PC-9 (cell line): Measurements from ENCODE around the gene SLC22A2. TPM values are rescaled to one million over a fixed set of nuclear protein-coding genes. Genes with fewer than 3 reads are reported as not detected.
"Not testable (repeated sequence)": the region's sequence is repeated elsewhere in the genome, so short reads cannot be mapped to it uniquely, and the experiment has no call there.

Source experiments
- BruUV-seq: library from RNA; stranded (reverse); fragments of 400-500 nt; replicated peaks from 2 replicates; lab custom pipeline; 2021; lab: Mats Ljungman, UMichigan
- CTCF ChIA-PET: fragments of 300-600 bp; sonication (Branson Sonifier 250); formaldehyde crosslinking; loops from one replicate; lab custom pipeline; 2022; ENCODE audit warnings: antibody characterized with exemption; lab: Charles Lee
- POLR2A ChIA-PET: fragments of 300-600 bp; sonication (Branson Sonifier 250); formaldehyde crosslinking; loops from one replicate; lab custom pipeline; 2022; ENCODE audit warnings: antibody characterized with exemption; ENCODE audit not compliant: unreplicated experiment; lab: Charles Lee
- DNase-seq, 2 experiments: peaks; one replicate each; pipeline versions ENCODE4 v3.0.0 to v3.0.0-alpha.2; 2015 to 2022; ENCODE audit warnings: mixed read lengths in 1 of 2
- H2AFZ ChIP-seq: fragments of 200-600 bp; sonication (generic); 2 replicates; pipeline ENCODE4 v1.8.1; 2017; ENCODE audit warnings: antibody characterized with exemption
- H3F3A ChIP-seq: fragments of 200-600 bp; sonication (generic); 2 replicates; pipeline ENCODE4 v1.8.1; 2017; ENCODE audit warnings: antibody characterized with exemption, mild to moderate bottlenecking, low read depth; ENCODE audit not compliant: insufficient read depth
- H3K27ac ChIP-seq: fragments of 200-600 bp; sonication (generic); 2 replicates; pipeline ENCODE4 v1.6.1; 2016; ENCODE audit warnings: mixed run types
- H3K27me3 ChIP-seq: fragments of 200-600 bp; sonication (generic); 2 replicates; pipeline ENCODE4 v1.6.1; 2016; ENCODE audit warnings: low read depth, mixed run types; ENCODE audit not compliant: insufficient read depth
- H3K36me3 ChIP-seq: fragments of 200-600 bp; sonication (generic); 2 replicates; pipeline ENCODE4 v1.6.1; 2016; ENCODE audit warnings: low read depth, mixed run types
- H3K4me1 ChIP-seq: fragments of 200-600 bp; sonication (generic); replicated peaks from 2 replicates; pipeline ENCODE4 v1.6.1; 2016; ENCODE audit warnings: mixed run types; ENCODE audit not compliant: insufficient read depth
- H3K4me2 ChIP-seq: fragments of 200-600 bp; sonication (generic); 2 replicates; pipeline ENCODE4 v1.6.1; 2017; ENCODE audit warnings: mixed run types
- H3K4me3 ChIP-seq: fragments of 200-600 bp; sonication (generic); 2 replicates; pipeline ENCODE4 v1.6.1; 2016; ENCODE audit warnings: mixed run types
- H3K79me2 ChIP-seq: fragments of 200-600 bp; sonication (generic); 2 replicates; pipeline ENCODE4 v1.6.1; 2017; ENCODE audit warnings: low read depth, mixed run types
- H3K9me2 ChIP-seq: fragments of 200-600 bp; sonication (generic); 2 replicates; pipeline ENCODE4 v1.8.1; 2017; ENCODE audit warnings: mild to moderate bottlenecking; ENCODE audit not compliant: insufficient read depth
- H3K9me3 ChIP-seq: fragments of 200-600 bp; sonication (generic); 2 replicates; pipeline ENCODE4 v1.8.1; 2016; ENCODE audit warnings: low read depth; ENCODE audit not compliant: insufficient read depth
- H4K20me1 ChIP-seq: fragments of 200-600 bp; sonication (generic); 2 replicates; pipeline ENCODE4 v1.8.1; 2017; ENCODE audit not compliant: insufficient read depth
- EZH2 ChIP-seq: fragments of 200-600 bp; sonication (generic); IDR thresholded peaks from 2 replicates; pipeline ENCODE4 v1.8.0; 2017; ENCODE audit warnings: antibody characterized with exemption, low read depth
- intact Hi-C: fragments of 100-400 bp; cut with micrococcal nuclease; formaldehyde crosslinking; loops from one replicate; pipeline ENCODE4 v1.10.0; 2022; ENCODE audit not compliant: unreplicated experiment
- total RNA-seq: library from RNA; stranded (reverse); gene quantifications from 2 replicates; pipeline ENCODE4 v1.2.3, GENCODE V29; 2021
- TF ChIP-seq, protein P1 (sequence below): fragments of 200-600 bp; sonication (generic); conservative IDR thresholded peaks from 2 replicates; pipeline ENCODE4 v1.6.1; 2017; ENCODE audit warnings: mixed run types, antibody characterized with exemption, mild to moderate bottlenecking, moderate library complexity

Gene SLC22A2
- total RNA-seq, 1 experiment from 2014 or later = not detected

DNA sequence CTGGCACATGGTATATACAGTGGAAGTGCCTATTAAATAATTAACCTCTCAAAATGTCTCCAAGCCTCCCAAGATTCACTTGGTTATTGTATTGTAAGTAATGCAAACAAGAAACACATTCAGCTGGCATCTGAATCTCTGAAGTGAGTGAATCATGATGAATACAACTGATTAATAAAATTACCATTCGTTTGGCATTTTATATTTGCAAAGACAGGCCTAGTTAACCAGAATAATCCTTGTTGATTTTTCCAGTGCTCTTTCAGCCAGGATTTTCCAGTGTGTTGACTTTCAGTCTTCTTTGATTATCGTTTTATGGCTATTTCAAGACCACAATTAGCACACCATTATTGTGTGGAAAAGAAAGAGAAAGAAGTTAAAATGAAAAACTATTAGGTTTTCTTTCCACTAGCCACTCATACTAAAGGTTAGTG lies 20.3 kb downstream of the SLC22A2 start:
- Histone ChIP-seq H3K27me3 (no peaks in the 10 kb centered on the region), H3K36me3 (no peaks in the 10 kb centered on the region), H3K27ac (peak overlapping the region; percentile 76), H3K4me3 (no peak overlapping the region), H2AFZ (peak overlapping the region; percentile 62), H3K9me2 (no peaks in the 10 kb centered on the region), H3K79me2 (no peaks in the 10 kb centered on the region), H4K20me1 (no peaks in the 10 kb centered on the region), H3K9me3 (peaks cover 14% of the 10 kb centered on the region; the same call in 1 of the 2 replicates), H3K4me1 (peaks cover 19% of the 10 kb centered on the region), H3K4me2 (peak overlapping the region; percentile 39), H3F3A (0 out of 2 replicates have a peak, but pooled peaks cover 4% of the 10 kb centered on the region)
- ChIA-PET POLR2A (no interaction called here), CTCF (no interaction called here)
- TF ChIP-seq, protein P1, sequence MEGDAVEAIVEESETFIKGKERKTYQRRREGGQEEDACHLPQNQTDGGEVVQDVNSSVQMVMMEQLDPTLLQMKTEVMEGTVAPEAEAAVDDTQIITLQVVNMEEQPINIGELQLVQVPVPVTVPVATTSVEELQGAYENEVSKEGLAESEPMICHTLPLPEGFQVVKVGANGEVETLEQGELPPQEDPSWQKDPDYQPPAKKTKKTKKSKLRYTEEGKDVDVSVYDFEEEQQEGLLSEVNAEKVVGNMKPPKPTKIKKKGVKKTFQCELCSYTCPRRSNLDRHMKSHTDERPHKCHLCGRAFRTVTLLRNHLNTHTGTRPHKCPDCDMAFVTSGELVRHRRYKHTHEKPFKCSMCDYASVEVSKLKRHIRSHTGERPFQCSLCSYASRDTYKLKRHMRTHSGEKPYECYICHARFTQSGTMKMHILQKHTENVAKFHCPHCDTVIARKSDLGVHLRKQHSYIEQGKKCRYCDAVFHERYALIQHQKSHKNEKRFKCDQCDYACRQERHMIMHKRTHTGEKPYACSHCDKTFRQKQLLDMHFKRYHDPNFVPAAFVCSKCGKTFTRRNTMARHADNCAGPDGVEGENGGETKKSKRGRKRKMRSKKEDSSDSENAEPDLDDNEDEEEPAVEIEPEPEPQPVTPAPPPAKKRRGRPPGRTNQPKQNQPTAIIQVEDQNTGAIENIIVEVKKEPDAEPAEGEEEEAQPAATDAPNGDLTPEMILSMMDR = no peak
- no peak for TF ChIP-seq EZH2
- intact Hi-C loops = no loop called here
- no peak for DNase-seq
- no TSS peak for BruUV-seq

DNA sequence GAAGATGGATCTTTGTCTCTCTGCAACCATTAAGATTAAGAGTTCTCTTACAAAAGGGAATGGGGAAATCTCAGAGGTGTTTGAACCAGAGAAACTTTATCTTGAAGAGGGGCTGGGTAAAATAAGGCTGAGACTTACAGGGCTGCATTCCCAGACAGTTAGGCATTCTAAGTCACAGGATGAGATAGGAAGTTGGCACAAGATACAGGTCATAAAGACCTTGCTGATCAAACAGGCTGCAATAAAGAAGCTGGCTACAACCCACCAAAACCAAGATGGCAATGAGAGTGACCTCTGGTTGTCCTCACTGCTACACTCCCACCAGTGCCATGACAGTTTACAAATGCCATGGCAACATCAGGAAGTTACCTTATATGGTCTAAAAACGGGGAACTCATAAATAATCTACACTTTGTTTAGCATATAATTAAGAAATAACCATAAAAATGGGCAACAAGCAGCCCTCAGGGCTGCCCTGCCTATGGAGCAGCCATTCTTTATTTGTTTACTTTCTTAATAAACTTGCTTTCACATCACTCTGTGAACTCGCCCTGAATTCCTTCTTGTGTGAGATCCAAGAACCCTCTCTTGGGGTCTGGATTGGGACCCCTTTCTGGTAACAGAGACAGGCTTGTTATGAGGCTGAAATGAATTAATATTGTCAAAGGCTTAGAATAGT lies 20.9 kb downstream of the SLC22A2 start:
- Histone ChIP-seq H3K4me2 (peak overlapping the region; percentile 39; the same call in 1 of the 2 replicates), H2AFZ (peak overlapping the region; percentile 62; the same call in 1 of the 2 replicates), H3K9me3 (peaks cover 14% of the 10 kb centered on the region; the same call in 1 of the 2 replicates), H3K4me1 (peaks cover 19% of the 10 kb centered on the region), H3K27ac (peak overlapping the region; percentile 76)
- DNase-seq, H3K9me2 ChIP-seq, H3K4me3 ChIP-seq, H3K79me2 ChIP-seq, H3F3A ChIP-seq, CTCF ChIA-PET, H3K27me3 ChIP-seq, H4K20me1 ChIP-seq, POLR2A ChIA-PET, intact Hi-C loops, H3K36me3 ChIP-seq, BruUV-seq: not testable (repeated sequence)

DNA sequence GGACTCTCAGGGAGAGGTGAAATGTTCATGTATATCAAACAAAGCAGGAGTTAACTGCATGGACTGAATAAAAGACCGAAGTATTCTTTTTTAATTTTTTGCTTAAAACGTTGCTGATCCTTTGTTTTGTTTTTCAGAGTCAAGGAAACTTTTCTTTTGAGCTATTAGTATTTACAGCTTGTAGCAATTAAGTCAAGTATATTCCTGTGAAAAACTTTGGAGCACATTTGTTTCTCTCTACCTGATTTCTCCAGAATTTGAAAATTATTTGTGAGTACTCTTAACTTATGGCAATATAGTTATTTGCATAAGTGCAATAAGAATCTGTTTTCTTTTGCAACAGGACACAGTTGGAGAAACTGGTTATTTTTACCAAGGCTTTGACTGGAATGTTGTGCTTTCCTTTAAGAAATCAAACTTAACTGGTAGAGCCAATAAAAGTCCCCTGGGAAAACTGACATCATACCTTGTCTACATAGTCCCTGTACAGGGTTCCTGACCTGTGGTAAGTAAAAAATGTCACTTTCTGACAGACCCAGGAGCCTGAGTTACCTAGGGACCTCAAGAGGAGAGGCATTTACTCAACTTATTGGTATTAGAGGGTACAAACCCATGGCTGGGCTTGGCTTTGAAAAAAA lies 22.3 kb downstream of the SLC22A2 start:
- intact Hi-C loops, H2AFZ ChIP-seq, H3K4me3 ChIP-seq, H3K9me2 ChIP-seq, H4K20me1 ChIP-seq, H3K36me3 ChIP-seq, BruUV-seq, CTCF ChIA-PET, POLR2A ChIA-PET, H3K27ac ChIP-seq, H3K79me2 ChIP-seq, H3K4me2 ChIP-seq, H3F3A ChIP-seq, DNase-seq, H3K27me3 ChIP-seq: not testable (repeated sequence)
- H3K4me1 ChIP-seq = peaks cover 19% of the 10 kb centered on the region
- 0 out of 2 replicates have a peak, but pooled peaks cover 10% of the 10 kb centered on the region for H3K9me3 ChIP-seq

DNA sequence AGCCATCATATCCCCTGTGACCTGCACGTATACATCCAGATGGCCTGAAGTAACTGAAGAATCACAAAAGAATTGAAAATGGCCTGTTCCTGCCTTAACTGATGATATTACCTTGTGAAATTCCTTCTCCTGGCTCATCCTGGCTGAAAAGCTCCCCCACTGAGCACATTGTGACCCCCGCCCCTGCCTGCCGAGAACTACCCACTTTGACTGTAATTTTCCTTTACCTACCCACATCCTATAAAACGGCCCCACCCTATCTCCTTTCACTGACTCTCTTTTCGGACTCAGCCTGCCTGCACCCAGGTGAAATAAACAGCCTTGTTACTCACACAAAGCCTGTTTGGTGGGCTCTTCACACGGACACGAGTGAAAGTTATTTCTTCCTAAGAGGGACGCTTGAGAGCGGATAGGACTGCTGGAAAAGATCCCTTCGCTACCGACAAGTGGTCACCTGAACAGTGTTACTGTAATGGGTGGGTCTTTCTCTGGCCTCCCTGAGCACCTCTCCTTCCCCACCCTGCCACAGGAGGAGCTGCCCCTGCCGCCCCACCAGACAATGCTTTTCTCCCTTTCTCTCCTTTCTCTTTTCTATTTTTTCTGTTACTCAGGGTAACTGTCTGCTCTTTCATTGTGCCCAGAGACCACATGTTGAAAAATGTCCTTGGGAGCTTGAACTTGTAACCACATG lies 24.5 kb downstream of the SLC22A2 start:
- CTCF ChIA-PET, H3K79me2 ChIP-seq, DNase-seq, BruUV-seq, H3K9me2 ChIP-seq, H4K20me1 ChIP-seq, H2AFZ ChIP-seq, intact Hi-C loops, H3F3A ChIP-seq, H3K36me3 ChIP-seq, H3K27me3 ChIP-seq, H3K27ac ChIP-seq, H3K4me2 ChIP-seq, H3K4me3 ChIP-seq, POLR2A ChIA-PET: not testable (repeated sequence)
- Histone ChIP-seq H3K4me1 (peaks cover 19% of the 10 kb centered on the region), H3K9me3 (0 out of 2 replicates have a peak, but pooled peaks cover 10% of the 10 kb centered on the region)
